EL (cell line): ENCODE measurements around the gene BUB3.

ENCODE experiments used
- DNase-seq: peaks from one replicate; pipeline ENCODE4 v3.0.0-alpha.2; 2016

The BUB3 gene, protein sequence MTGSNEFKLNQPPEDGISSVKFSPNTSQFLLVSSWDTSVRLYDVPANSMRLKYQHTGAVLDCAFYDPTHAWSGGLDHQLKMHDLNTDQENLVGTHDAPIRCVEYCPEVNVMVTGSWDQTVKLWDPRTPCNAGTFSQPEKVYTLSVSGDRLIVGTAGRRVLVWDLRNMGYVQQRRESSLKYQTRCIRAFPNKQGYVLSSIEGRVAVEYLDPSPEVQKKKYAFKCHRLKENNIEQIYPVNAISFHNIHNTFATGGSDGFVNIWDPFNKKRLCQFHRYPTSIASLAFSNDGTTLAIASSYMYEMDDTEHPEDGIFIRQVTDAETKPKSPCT

DNA sequence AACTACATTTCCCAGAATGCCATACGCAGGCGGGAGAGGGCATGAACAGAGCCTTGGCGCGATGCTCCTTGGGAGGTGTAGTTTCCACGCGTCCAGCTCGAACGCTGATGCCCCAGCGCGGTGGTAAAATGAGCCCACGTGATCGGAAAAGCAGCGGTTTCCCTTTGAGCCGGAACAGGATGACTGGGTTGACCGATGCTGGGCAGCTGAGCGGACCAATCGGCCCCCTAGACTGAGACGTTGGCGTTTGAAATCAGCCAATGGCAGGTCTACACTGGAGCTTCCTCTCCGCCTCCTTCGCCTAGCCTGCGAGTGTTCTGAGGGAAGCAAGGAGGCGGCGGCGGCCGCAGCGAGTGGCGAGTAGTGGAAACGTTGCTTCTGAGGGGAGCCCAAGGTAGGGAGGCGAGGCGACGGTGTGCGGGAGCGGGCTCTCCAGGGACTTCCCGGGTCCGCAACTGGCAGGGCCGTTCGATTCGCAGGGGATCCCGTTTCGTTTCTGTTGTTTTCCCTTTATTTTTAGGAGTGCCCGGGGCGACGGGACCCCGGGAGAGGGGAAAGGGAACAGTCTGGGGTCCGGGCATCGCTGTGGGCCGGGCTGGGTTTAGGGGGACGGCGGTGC is at the start of gene BUB3:
Gene BUB3 (plus strand): TSS at position 311 of the 619 bp plus-strand sequence. CDS start 516 bp downstream, outside the sequence.
- DNase-seq, result peak; percentile 100

DNA sequence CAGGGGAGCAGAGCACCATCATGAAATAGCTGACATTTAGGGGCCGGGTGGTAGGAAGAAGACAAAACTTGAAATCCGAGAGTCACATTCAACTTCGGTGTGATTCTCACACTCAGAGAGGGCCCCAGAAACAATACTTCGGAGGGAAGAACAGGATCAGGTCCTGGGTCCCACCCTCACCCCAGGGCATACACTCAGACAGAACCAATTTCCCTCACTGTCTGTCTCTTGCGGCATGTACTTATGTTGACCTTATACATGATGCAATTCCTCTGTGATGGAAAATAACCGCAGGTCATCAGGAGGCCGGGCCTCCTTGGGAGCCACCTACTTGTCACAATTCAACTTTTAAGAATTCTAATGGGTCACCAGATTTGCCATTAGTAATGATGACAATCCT is 44.7 kb upstream of the BUB3 start:
- no peak for DNase-seq

DNA sequence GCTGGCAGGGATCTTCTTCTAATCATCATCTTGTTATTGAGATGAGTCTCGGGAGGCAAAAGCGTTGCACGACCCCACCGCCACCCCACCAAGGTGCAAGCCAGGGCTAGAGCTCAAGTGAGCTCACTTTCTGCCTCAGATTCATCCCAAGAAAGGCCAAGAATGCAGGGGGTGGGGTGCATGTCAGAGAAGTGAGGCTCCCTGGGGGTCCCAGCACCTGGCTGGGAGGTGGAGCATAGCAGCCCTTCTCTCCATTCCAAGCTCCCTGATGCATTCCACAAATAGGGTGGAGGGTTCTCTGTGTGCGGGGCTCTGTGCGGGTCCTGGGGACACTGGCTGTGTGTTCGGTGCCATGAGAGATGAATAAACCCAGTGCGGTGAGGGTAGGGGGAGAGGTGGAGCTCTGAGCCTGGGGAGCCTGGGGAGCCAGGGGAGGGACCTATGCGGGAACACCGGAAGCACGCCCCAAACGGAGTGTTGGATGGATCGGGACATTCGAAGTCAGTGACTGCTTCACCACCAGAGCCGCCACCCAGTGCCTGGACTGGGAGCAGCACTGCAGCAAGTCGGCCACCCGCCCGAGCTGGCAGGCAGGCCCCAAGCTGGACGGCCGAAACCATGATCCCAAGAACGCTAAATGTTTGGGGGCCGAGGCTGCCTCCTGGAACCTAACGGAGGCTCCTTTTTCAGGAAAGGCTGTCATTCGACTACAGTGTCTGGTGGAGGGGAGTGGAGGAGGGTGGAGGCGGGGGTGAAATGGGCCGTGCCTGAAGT is 36.4 kb upstream of the BUB3 start:
- no peak for DNase-seq

- no peak for DNase-seq
Observed at GRCh38 chr10:123119081-123119480, 35.1 kb upstream of the BUB3 start.

GRCh38 chr10:123126246-123126645 is 28.0 kb upstream of the BUB3 start:
- DNase-seq, result no peak

DNA sequence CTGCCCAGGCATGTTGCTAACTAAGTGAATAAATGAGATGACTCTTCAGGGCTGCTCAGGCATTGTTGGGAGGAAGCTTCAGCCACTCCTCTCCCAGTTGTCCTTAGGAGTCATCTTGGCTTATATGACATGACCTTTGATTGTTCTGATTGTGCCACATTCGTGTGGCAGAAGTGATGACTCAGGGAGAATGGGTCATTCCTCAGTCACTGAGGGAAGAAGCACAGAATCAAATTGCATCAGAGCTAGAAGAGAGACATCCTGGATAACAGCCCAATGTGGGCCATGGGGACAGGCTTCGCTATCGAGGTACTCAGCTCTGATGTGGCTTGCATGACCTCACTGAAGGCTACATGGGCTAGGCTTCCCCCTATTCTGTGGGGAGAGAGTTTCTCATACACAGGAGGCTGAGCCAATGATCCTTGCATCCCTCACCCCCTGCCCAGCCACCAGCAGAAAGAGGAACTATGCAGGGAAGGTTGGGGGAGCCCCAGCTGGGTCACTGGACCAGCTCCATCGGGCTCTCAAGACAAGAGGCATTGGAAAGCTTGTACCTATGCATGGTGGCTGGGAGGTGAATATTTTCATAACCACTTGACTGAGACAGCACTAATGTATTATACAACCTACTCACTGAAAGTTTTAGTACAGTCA is 24.5 kb upstream of the BUB3 start:
- DNase-seq, result no peak

GRCh38 chr10:123132576-123133477 is 21.4 kb upstream of the BUB3 start:
- DNase-seq, result peak; percentile 79

DNA sequence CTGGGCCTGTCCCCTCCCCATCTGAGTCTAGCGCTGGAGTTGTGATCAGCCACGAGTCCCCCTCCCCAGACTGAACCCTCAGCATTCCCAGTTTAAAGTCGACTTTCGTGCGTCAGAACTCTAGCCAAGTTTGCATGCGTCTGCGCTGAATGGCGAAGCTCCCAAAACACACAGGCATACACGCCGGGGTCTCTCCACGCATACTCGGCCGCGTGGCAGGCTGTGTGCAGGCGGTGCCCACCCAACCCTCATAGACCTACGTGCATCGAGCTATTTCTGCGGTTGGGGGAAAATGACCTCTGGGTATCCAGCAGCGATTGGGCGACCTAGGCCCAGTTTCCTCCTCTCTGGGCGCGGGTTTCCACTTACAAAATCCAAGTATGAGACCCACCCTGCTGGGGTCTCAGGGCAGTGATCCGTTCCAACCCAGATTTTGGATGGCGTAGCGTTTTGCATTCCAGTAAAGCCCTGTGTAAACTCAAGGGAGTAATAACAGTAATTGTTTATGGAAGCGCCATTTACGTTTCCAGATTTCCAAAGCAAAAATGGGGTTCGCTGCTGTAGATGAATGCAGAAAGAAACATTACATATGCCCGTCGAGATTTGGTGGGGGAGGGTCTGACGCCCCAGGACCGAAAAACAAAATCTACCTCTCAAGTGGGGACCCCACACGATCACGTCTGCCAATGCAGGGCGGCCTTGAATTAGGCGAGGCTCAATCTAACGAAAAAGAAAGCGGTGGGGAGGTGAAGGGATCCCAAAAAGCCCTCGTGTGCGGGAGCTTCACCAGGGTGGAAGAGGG is 20.5 kb upstream of the BUB3 start:
- DNase-seq, result no peak

DNA sequence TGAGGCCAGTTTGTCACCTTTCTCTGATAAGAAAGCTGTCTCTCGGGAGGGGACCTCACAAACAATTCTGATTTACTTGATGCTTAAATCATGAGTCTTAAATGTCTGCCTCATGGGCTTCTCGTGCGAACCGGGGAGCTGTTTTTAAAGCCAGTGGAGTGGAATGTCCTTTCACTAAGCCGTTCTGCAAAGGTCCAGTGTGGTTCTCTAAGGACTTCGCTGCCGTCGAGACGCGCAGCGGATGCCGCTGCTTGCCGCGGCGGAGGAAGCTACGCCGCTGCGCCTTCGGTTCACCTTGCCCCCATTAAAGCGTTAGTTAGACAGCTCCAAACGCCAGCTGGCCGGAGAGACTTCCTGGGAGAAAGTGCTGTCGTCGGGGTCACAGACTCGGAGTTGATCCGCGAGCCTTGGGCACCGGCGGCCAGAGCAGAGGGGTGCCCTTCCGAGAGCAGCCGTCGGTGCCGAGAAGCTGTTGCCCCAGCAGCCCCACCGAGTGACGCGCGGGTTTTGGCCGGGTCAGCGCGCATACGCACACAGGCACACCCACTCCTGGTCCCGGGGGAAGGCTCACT is 19.8 kb upstream of the BUB3 start:
- no peak for DNase-seq

DNA sequence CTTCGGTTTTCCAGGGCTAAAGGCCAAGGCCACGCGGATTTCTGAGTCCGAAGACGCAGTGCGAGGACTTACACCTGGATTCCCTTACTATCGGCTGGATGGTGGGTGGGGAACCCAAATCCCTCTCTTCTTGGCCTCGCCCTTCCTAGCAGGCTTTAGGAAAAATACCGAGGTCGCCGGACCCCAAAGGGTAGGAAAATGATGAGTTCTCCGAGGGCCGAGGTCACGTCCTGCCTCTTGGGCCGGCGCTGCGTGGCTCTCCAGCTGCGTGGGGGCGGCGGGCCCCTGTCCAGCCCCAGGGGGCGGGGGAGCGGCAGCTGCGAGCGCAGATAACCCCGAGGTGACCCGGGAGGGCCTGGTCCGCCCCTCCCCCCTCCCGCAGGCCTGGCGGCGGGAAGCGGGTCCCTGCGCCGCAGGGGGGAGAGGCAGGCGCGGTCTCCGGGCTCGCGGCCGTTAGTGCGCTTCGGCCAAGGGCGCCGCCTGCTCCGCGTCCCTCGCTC is 19.2 kb upstream of the BUB3 start:
- DNase-seq, result no peak

DNA sequence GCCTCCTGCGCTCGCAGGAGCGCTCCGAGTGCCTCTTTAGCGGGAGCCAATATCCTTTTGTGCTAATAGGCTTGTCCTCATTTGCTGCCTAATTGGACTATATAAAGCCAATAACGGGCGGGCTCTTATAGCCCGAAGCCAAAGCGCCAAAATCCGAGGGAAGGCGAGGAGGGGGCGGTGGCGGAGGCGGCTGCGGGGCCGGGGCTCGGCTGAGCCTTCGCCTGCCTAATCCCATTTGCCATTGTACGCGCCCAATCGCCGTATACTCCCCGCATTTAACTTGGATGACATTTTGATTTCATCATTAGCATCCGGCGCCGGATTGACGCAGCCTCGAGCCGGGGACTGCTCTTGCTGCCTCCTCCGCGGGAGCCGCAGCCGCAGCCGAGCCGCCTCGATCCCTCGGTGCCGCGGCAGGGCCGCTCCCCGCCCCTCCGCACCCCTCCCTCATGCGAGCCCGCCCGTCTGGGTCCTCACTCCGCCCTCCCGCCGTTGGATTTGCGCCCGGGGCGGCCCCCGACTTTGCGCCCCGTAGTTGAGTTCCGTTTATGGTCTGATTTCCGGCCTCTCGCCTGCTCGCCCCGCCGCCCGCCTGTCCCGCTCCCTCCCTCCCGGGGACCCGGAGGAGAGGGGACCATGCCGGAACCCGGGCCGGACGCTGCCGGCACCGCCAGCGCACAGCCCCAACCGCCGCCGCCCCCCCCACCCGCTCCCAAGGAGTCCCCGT is 18.6 kb upstream of the BUB3 start, which contains the start of gene HMX3:
Gene HMX3 (plus strand): TSS at position 556 of the 727 bp plus-strand sequence. CDS start 81 bp downstream, at position 637.
- peak; percentile 43 for DNase-seq

DNA sequence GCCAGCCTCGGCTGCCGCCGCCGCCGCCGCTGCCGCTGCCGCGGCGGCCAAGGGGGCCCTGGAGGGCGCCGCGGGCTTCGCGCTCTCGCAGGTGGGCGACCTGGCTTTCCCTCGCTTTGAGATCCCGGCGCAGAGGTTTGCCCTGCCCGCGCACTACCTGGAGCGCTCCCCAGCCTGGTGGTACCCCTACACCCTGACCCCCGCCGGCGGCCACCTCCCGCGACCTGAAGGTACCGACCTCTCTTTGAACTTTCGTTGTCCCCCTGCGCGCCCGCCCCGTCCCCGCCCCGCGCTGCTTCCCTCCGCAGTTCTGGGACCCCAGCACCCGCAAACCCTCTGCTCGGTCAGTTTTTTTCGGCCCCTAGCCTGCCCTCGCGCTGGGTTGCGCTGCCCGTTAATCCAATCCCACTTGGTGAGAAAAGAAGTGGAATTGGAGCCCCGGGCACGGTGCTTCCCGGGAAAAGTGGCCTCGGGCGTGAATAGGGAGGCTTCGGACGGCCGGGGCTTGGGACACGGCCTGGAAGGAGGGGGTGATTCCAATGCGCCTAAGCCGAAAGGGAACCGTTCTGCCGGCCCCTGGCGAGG is 17.9 kb upstream of the BUB3 start:
- DNase-seq, result no peak

- DNase-seq, result peak; percentile 30
Observed at GRCh38 chr10:123136806-123137642, 17.2 kb upstream of the BUB3 start.

- DNase-seq, result no peak
Observed at GRCh38 chr10:123139165-123139520, 15.1 kb upstream of the BUB3 start.

- no peak for DNase-seq
Observed at GRCh38 chr10:123139521-123140163, 14.6 kb upstream of the BUB3 start.

GRCh38 chr10:123140164-123140982 is 13.8 kb upstream of the BUB3 start:
- no peak for DNase-seq

DNA sequence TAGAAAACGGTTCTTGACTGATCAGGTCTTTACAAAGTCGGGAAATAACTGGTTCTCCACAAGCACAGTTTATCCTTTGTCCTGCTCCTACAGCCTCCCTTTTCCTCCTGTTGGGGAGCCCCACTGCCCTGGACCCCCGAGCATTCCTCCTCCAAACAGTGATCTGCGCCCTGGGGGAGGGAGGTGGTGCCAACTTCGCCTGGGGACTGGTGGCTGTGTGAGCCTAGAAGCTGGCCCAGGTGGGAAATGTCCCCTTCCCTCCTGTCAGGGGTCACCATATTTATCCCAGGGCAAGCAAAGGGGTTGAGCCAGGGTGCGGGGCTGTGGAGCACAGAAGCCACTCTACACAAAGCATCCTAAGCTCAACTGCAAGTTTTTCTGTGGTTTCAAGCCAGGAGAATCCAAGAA is 13.2 kb upstream of the BUB3 start:
- DNase-seq, result no peak
